Adrenal gland (tissue), 5 donors: ENCODE measurements around the gene MACF1.

Experiments
- CTCF ChIP-seq, 6 experiments: fragments of 450-650 bp in 4 of 6; fragments of 200-600 bp in 2 of 6; sonication (generic) in 1 of 6; IDR thresholded peaks; 1 replicate in 5 of 6; 2 replicates in 1 of 6; pipeline versions ENCODE4 v1.5.1 to v1.8.0; 2016 to 2021; ENCODE audit warnings: antibody characterized with exemption in 6 of 6, mild to moderate bottlenecking in 2 of 6, moderate library complexity in 1 of 6
- POLR2A ChIP-seq, 2 donors: fragments of 450-650 bp; IDR thresholded peaks; one replicate each; pipeline ENCODE4 v1.6.1; 2017; ENCODE audit warnings: antibody characterized with exemption in 2 of 2, mild to moderate bottlenecking in 2 of 2, moderate library complexity in 1 of 2
- donor health status: DM: no; HTN: no; CAD: no.

- TF ChIP-seq POLR2A (IDR thresholded peaks at IDR 0.05) (no peak), CTCF (IDR thresholded peaks at IDR 0.05) (no peak)
These were observed 57.3 kb downstream of the MACF1 start for GRCh38 chr1:39261712-39262221.
